ENCODE measurements around the gene MYO16. TPM values are rescaled to one million over a fixed set of nuclear protein-coding genes. Genes with fewer than 3 reads are reported as not detected.

Gene MYO16
- total RNA-seq (2022) = 0.15 and 0.19 TPM in 2 replicates
- percentile 12 among the genes with signal in this experiment for Bru-seq, nascent RNA
- BruChase-seq, experiment 1, labeled RNA remaining after a 6-hour chase = percentile 4 among the genes with signal in this experiment
- BruChase-seq, experiment 2, labeled RNA remaining after a 2-hour chase = percentile 4 among the genes with signal in this experiment
- long read RNA-seq, partial matches to known transcripts = 0 of 4 reads
- long read RNA-seq, other reads (novel, unspliced or antisense) = 4 of 4 reads

- Mint-ChIP-seq H3K27me3 (ENCODE audit: unreplicated experiment) (no peaks in the 10 kb centered on the region), H3K27ac (ENCODE audit: unreplicated experiment) (no peak within 1 kb of the TSS), H3K9me3 (ENCODE audit: low read depth, unreplicated experiment) (no peaks in the 10 kb centered on the region), H3K4me1 (ENCODE audit: low read depth, unreplicated experiment) (no peaks in the 10 kb centered on the region), H3K36me3 (ENCODE audit: insufficient read depth, unreplicated experiment) (no peaks in the 10 kb centered on the region), H3K4me3 (ENCODE audit: low read depth, unreplicated experiment) (no peak within 1 kb of the TSS)
- no TSS peak for BruUV-seq (replicated peaks)
- TF ChIP-seq CTCF (IDR thresholded peaks at IDR 0.05; ENCODE audit: unreplicated experiment) = no peak
- intact Hi-C loops (cut with micrococcal nuclease; ENCODE audit: unreplicated experiment) = no loop called here
- DNase-seq = no peak
- CTCF ChIA-PET = no interaction called here
Observed at GRCh38 chr13:108629181-108629752, at the start of gene MYO16. MYO16 (plus strand) TSS chr13:108629611; CDS start chr13:108629845, 234 bp downstream.

DNA sequence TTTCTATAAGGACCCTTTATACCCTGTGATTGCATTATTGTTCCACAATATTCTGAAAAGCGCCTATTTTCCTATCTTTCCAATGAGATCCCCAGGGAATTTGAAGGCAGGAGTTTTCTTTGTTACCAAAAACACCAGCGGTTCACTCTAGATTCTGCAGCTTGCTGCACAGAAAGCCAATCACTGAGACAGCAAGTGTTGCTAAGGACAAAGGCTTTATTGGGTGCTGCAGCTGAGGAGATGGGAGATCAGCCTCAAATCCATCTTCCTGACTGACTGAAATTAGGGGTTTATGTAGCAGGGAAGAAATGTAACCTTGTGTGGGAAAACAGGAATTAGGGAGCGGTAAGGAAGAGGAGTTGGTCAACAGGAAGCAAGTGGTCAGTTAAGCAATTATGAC, 42.6 kb upstream of the MYO16 start:
- TF ChIP-seq CTCF (IDR thresholded peaks at IDR 0.05; ENCODE audit: unreplicated experiment) = no peak
- H3K27me3 Mint-ChIP-seq (ENCODE audit: unreplicated experiment) = no peaks in the 10 kb centered on the region
- CTCF ChIA-PET = no interaction called here
- DNase-seq = no peak
- no peaks in the 10 kb centered on the region for H3K36me3 Mint-ChIP-seq (ENCODE audit: insufficient read depth, unreplicated experiment)
- BruUV-seq (replicated peaks) = no TSS peak
- no peaks in the 10 kb centered on the region for H3K9me3 Mint-ChIP-seq (ENCODE audit: low read depth, unreplicated experiment)
- no peak overlapping the region for H3K4me3 Mint-ChIP-seq (ENCODE audit: low read depth, unreplicated experiment)
- H3K4me1 Mint-ChIP-seq (ENCODE audit: low read depth, unreplicated experiment) = no peaks in the 10 kb centered on the region
- no peak overlapping the region for H3K27ac Mint-ChIP-seq (ENCODE audit: unreplicated experiment)
- intact Hi-C loops (cut with micrococcal nuclease; ENCODE audit: unreplicated experiment) = no loop called here

- CTCF ChIA-PET = no interaction called here
- DNase-seq = no peak
- no peaks in the 10 kb centered on the region for H3K36me3 Mint-ChIP-seq (ENCODE audit: insufficient read depth, unreplicated experiment)
Observed at GRCh38 chr13:108588516-108588915, 40.9 kb upstream of the MYO16 start.

DNA sequence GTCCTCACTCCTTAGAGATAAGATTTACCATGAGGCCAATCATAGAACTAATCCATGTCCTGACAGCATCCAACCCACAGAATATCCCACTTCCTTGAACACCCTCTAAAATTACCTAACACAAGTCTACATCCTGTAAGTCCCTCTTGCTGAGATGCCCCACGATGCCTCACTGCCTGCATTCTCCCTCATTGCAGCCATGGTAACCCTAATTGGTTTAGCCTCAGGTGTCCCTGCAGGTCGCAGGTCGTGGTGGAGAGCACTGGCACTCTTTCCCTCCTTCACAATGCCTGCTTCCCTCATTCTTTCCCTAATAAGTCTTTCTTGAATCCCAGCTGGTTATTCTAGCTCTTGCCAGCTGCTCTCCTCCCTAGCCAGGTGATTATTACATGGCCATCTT, 35.3 kb upstream of the MYO16 start:
- no peak for DNase-seq
- Mint-ChIP-seq H3K4me1 (ENCODE audit: low read depth, unreplicated experiment) (no peaks in the 10 kb centered on the region), H3K4me3 (ENCODE audit: low read depth, unreplicated experiment) (no peak overlapping the region), H3K27me3 (ENCODE audit: unreplicated experiment) (no peaks in the 10 kb centered on the region), H3K9me3 (ENCODE audit: low read depth, unreplicated experiment) (no peaks in the 10 kb centered on the region), H3K36me3 (ENCODE audit: insufficient read depth, unreplicated experiment) (no peaks in the 10 kb centered on the region), H3K27ac (ENCODE audit: unreplicated experiment) (no peak overlapping the region)
- no TSS peak for BruUV-seq (replicated peaks)
- intact Hi-C loops (cut with micrococcal nuclease; ENCODE audit: unreplicated experiment) = no loop called here
- no peak for TF ChIP-seq CTCF (IDR thresholded peaks at IDR 0.05; ENCODE audit: unreplicated experiment)
- CTCF ChIA-PET = no interaction called here

More at GRCh38 chr13:108588516-108588915, 40.9 kb upstream of the MYO16 start:
- intact Hi-C loops (cut with micrococcal nuclease; ENCODE audit: unreplicated experiment) = no loop called here
- BruUV-seq (replicated peaks) = no TSS peak
- Mint-ChIP-seq H3K4me1 (ENCODE audit: low read depth, unreplicated experiment) (no peaks in the 10 kb centered on the region), H3K9me3 (ENCODE audit: low read depth, unreplicated experiment) (no peaks in the 10 kb centered on the region), H3K4me3 (ENCODE audit: low read depth, unreplicated experiment) (no peak overlapping the region), H3K27ac (ENCODE audit: unreplicated experiment) (no peak overlapping the region), H3K27me3 (ENCODE audit: unreplicated experiment) (no peaks in the 10 kb centered on the region)
- TF ChIP-seq CTCF (IDR thresholded peaks at IDR 0.05; ENCODE audit: unreplicated experiment) = no peak
